ENCODE data around the gene PRKCG. TPM values are rescaled to one million over a fixed set of nuclear protein-coding genes. Genes with fewer than 3 reads are reported as not detected.

The PRKCG gene
- total RNA-seq, 1 experiment from 2014 or later = 2.8 TPM

DNA sequence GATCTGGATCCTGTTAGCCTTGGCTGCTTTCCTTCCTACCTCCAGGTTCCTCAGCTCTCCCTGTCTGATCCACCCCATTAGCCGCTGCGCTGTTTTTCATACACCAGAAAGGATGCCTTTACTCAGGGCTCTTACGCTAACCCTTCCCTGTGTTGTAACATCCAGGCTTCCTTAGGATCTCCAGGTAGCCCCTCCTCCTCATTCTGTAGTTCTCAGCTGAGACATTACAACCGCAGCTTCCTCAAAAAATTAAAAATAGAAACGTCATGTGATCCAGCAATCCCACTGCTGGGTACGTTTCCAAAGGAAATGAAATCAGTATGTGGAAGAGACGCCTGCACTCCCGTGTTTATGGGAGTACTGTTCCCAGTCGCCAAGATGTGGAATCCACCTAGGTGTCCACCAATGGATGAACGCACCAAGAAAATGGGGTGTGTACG, 32.7 kb upstream of the PRKCG start:
- Histone ChIP-seq H2AFZ (ENCODE audit: low read depth, low read length, poor library complexity, severe bottlenecking) (no peak overlapping the region), H3K9me3 (ENCODE audit: control insufficient read depth in 1 of 2, insufficient read depth in 1 of 2, low read depth in 1 of 2, low read length in 2 of 2) (no peaks in the 10 kb centered on the region; a peak in 1 of 4 replicates), H3K9ac (ENCODE audit: low read length) (no peak overlapping the region), H3K4me2 (ENCODE audit: low read length) (no peak overlapping the region), H4K20me1 (ENCODE audit: insufficient read depth) (no peaks in the 10 kb centered on the region), H3K4me3 (replicated peaks in 1 of 2; ENCODE audit: low read depth in 1 of 2, low read length in 2 of 2) (no peak overlapping the region), H3K27me3 (ENCODE audit: insufficient read depth, low read length) (no peaks in the 10 kb centered on the region), H3K27ac (ENCODE audit: low read depth, low read length) (no peak overlapping the region), H3K9me2 (ENCODE audit: insufficient read depth) (no peaks in the 10 kb centered on the region), H3K79me2 (ENCODE audit: insufficient read depth, low read length) (no peaks in the 10 kb centered on the region), H3K4me1 (ENCODE audit: control insufficient read depth in 1 of 2, insufficient read depth in 2 of 2, low read length in 2 of 2) (peaks cover 3 to 9% of the 10 kb centered on the region in 2 experiments; a peak in 3 of 4 replicates), H3K36me3 (ENCODE audit: control insufficient read depth in 1 of 2, insufficient read depth in 2 of 2, low read length in 2 of 2) (no peaks in the 10 kb centered on the region)
- intact Hi-C loops (cut with micrococcal nuclease) = no loop called here
- BruUV-seq (replicated peaks) = no TSS peak
- POLR2A ChIA-PET = interaction anchor here (0.7 to 1.1 kb wide), 2 partner anchors 10 to 19 kb away, joined by 4 to 5 read pairs; partner anchors contain the start of gene MYADM
- ATAC-seq (no peak), DNase-seq (ENCODE audit: low read depth, low spot score) (no peak)
- TF ChIP-seq POLR2A (IDR thresholded peaks at IDR 0.05; ENCODE audit: borderline replicate concordance, extremely low read depth, insufficient read depth, insufficient read length) = no peak
- TF ChIP-seq TCF7L2 (IDR thresholded peaks at IDR 0.05; ENCODE audit: borderline replicate concordance, extremely low read depth, insufficient read depth, insufficient read length) = no peak
- TF ChIP-seq, protein P1, sequence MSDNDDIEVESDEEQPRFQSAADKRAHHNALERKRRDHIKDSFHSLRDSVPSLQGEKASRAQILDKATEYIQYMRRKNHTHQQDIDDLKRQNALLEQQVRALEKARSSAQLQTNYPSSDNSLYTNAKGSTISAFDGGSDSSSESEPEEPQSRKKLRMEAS (IDR thresholded peaks at IDR 0.05) = no peak
- TF ChIP-seq REST (IDR thresholded peaks at IDR 0.05; ENCODE audit: low read depth) = no peak
- no peak for TF ChIP-seq SRF (IDR thresholded peaks at IDR 0.05; ENCODE audit: low read depth)
- TF ChIP-seq ELF1 (IDR thresholded peaks at IDR 0.05; ENCODE audit: borderline replicate concordance, low read depth) = no peak
- TF ChIP-seq SP1 (IDR thresholded peaks at IDR 0.05; ENCODE audit: low read depth) = no peak
- TF ChIP-seq YY1 (IDR thresholded peaks at IDR 0.05; ENCODE audit: extremely low read depth, insufficient replicate concordance, low read depth, low read length) = no peak
- TF ChIP-seq FOSL1 (IDR thresholded peaks at IDR 0.05; ENCODE audit: low read depth) = no peak
- no peak for TF ChIP-seq ZNF274 (IDR thresholded peaks at IDR 0.05; ENCODE audit: low read depth, low read length)
- CTCF ChIA-PET = interaction anchor here (1.4 kb wide), 1 partner anchor 417 kb away, joined by 3 read pairs; no protein-coding TSS in a partner anchor
- RAD21 ChIA-PET (ENCODE audit: low non-redundant PET in 1 of 2, low total read pairs in 2 of 2, uncharacterized antibody in 2 of 2, unreplicated experiment in 2 of 2) = interaction anchor here in 1 of 2 experiments (0.7 kb wide), 1 partner anchor 63 kb away, joined by 4 read pairs; no protein-coding TSS in a partner anchor
